Endodermal cell (in vitro differentiated cells): ENCODE results near the gene SMIM21. TPM values are rescaled to one million over a fixed set of nuclear protein-coding genes. Genes with fewer than 3 reads are reported as not detected.

Source experiments
- DNase-seq: peaks from one replicate; pipeline ENCODE4 v3.0.0-alpha.2; 2017
- H3K27ac ChIP-seq: 2 replicates; pipeline ENCODE4 v1.5.1; 2013; ENCODE audit warnings: mild to moderate bottlenecking, low read depth, low read length, moderate library complexity
- H3K27me3 ChIP-seq: 2 replicates; pipeline ENCODE4 v1.6.1; 2013; ENCODE audit warnings: mild to moderate bottlenecking, low read length, moderate library complexity; ENCODE audit not compliant: insufficient read depth, control insufficient read depth, poor library complexity, severe bottlenecking
- H3K36me3 ChIP-seq: 2 replicates; pipeline ENCODE4 v1.7.0; 2013; ENCODE audit warnings: mild to moderate bottlenecking, low read length, moderate library complexity; ENCODE audit not compliant: control insufficient read depth, insufficient read depth
- H3K4me1 ChIP-seq: one replicate; pipeline ENCODE4 v1.7.0; 2013; ENCODE audit warnings: low read length; ENCODE audit not compliant: control insufficient read depth, insufficient read depth
- H3K4me3 ChIP-seq: 2 replicates; pipeline ENCODE4 v1.5.1; 2013; ENCODE audit warnings: mild to moderate bottlenecking, low read length, moderate library complexity
- H3K9ac ChIP-seq: 2 replicates; pipeline ENCODE4 v1.6.1; 2013; ENCODE audit warnings: mild to moderate bottlenecking, low read length, moderate library complexity; ENCODE audit not compliant: poor library complexity, severe bottlenecking; ENCODE audit errors: extremely low read depth
- H3K9me3 ChIP-seq: 2 replicates; pipeline ENCODE4 v1.6.1; 2013; ENCODE audit warnings: mild to moderate bottlenecking, low read length, moderate library complexity; ENCODE audit not compliant: control insufficient read depth
- H3K27ac Mint-ChIP-seq: 2 replicates; pipeline ENCODE4 v1.8.0; 2020; ENCODE audit warnings: mixed read lengths
- H3K27me3 Mint-ChIP-seq: 2 replicates; pipeline ENCODE4 v1.8.0; 2021; ENCODE audit warnings: mild to moderate bottlenecking, mixed read lengths; ENCODE audit not compliant: insufficient read depth
- H3K36me3 Mint-ChIP-seq: 2 replicates; pipeline ENCODE4 v1.8.0; 2020; ENCODE audit warnings: low read depth, mixed read lengths
- H3K4me1 Mint-ChIP-seq: 2 replicates; pipeline ENCODE4 v1.8.0; 2020; ENCODE audit warnings: mixed read lengths
- H3K4me3 Mint-ChIP-seq: 2 replicates; pipeline ENCODE4 v1.8.0; 2020; ENCODE audit warnings: mild to moderate bottlenecking, moderate library complexity, mixed read lengths
- H3K9me3 Mint-ChIP-seq: 2 replicates; pipeline ENCODE4 v1.8.0; 2020; ENCODE audit warnings: mild to moderate bottlenecking, mixed read lengths
- WGBS, 2 experiments: methylation state at CpG; one replicate each; pipeline versions ENCODE4 v1.1.5 to v1.1.7; 2013; ENCODE audit warnings: missing lambda C conversion rate in 2 of 2, mixed read lengths in 1 of 2; ENCODE audit not compliant: insufficient coverage in 1 of 2, insufficient read length in 1 of 2; 5-methylcytosine and 5-hydroxymethylcytosine counted together
- total RNA-seq, 2 donors: library from RNA; stranded (reverse); fragmentation: NEBNext Ultra II Directional in 1 of 2; extraction: Animal tissue kit (Norgen Biotek cat#: 25700) in 1 of 2; gene quantifications; 2 replicates in 1 of 2; 3 replicates in 1 of 2; pipeline ENCODE4 v1.2.1, GENCODE V29; 2021
- TF ChIP-seq, protein P1 (sequence below): fragments of 200-600 bp; sonication (generic); conservative IDR thresholded peaks from 2 replicates; pipeline ENCODE4 v1.5.0; 2021; ENCODE audit warnings: antibody characterized with exemption, mild to moderate bottlenecking

Gene SMIM21
- total RNA-seq, 2 donors from 2014 or later: not detected

DNA sequence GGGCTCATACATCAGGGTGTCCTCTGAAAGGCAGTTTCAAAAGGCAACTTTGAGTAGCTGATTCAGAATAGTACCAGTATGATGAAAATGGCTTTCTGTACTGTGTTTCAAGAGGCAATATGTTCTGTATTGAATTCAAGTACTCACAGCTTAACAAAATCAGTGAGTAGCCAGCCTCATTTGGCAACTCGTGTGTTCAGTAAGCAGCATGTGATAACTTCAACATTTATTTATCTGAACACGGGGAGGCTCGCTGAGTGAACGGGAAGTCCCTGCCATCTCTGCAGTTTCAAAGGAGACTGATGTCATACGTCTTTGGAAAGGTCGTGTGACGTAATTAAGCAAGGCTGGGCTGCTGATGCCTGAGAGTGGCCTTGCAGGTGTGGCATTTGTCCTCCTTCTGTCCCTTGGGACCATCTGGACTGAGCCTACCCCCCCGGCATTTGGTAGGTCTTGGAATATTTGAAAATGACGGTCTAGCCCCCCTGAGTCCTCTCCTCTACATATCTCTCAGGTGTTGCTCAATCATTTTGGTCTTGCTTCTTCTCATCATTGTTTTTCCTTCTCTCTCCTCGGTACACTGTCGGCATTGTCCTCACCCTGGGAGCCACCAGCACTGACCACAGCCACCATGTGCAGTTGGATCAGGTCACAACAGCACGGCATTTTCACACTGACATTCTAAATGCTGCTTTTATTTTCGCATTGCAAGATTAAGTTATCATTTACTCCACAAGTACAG is 62.8 kb downstream of the SMIM21 start:
- 91 to 93% methylated on average over 11 to 13 of the region's 13 CpGs for WGBS, 2 experiments
- H3K36me3 Mint-ChIP-seq: no peaks in the 10 kb centered on the region
- Histone ChIP-seq H3K4me3 (no peak overlapping the region), H3K36me3 (no peaks in the 10 kb centered on the region), H3K9me3 (no peaks in the 10 kb centered on the region), H3K27me3 (no peaks in the 10 kb centered on the region), H3K4me1 (no peaks in the 10 kb centered on the region), H3K9ac (no peak overlapping the region), H3K27ac (no peak overlapping the region)
- no peaks in the 10 kb centered on the region for H3K9me3 Mint-ChIP-seq
- H3K4me3 Mint-ChIP-seq: no peak overlapping the region
- no peak for DNase-seq
- H3K4me1 Mint-ChIP-seq: peaks cover 3% of the 10 kb centered on the region
- no peaks in the 10 kb centered on the region for H3K27me3 Mint-ChIP-seq
- TF ChIP-seq, protein P1, sequence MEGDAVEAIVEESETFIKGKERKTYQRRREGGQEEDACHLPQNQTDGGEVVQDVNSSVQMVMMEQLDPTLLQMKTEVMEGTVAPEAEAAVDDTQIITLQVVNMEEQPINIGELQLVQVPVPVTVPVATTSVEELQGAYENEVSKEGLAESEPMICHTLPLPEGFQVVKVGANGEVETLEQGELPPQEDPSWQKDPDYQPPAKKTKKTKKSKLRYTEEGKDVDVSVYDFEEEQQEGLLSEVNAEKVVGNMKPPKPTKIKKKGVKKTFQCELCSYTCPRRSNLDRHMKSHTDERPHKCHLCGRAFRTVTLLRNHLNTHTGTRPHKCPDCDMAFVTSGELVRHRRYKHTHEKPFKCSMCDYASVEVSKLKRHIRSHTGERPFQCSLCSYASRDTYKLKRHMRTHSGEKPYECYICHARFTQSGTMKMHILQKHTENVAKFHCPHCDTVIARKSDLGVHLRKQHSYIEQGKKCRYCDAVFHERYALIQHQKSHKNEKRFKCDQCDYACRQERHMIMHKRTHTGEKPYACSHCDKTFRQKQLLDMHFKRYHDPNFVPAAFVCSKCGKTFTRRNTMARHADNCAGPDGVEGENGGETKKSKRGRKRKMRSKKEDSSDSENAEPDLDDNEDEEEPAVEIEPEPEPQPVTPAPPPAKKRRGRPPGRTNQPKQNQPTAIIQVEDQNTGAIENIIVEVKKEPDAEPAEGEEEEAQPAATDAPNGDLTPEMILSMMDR: no peak
- no peak overlapping the region for H3K27ac Mint-ChIP-seq

DNA sequence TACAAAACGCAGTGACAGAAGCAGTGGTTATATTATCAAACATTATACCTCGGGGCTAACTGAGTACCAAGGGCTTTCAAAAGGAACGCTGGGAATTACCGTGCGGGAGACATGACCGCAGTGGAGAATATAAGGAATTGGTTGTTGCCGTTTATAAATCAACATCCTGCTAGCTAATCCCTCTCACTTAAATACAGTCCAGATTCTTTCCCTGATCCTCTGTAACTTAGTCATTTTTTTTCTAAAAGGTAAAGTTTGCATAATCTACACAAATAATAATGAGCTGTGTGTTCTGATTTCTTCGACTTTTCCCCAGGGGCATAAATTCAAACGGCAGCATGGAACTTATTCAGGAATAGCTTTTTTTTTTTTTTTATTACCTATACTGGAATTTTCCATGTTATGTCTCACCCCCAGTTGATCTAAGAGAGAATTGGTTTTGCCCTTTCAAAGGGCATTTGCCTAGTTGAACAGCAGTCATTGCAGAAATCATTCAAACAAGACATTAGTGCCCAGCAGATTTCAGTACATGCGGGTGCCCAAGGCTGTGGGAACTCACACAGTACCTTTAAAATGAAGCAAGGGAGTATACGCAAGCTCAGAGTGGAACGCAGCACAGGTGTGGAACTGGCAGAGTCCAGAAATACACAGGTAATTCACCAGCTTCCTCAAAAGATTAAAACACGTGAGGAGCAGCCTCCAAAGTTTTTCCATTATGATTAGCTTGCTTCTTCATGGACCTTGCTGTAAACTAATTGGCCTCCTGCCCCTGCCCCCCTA is 63.9 kb downstream of the SMIM21 start:
- Histone ChIP-seq H3K27ac (no peak overlapping the region), H3K27me3 (no peaks in the 10 kb centered on the region), H3K9ac (no peak overlapping the region), H3K4me3 (no peak overlapping the region), H3K9me3 (no peaks in the 10 kb centered on the region), H3K4me1 (no peaks in the 10 kb centered on the region), H3K36me3 (no peaks in the 10 kb centered on the region)
- no peak for DNase-seq
- peaks cover 3% of the 10 kb centered on the region for H3K4me1 Mint-ChIP-seq
- TF ChIP-seq, protein P1: no peak
- 92% methylated on average over 9 to 13 of the region's 13 CpGs for WGBS, 2 experiments
- H3K27me3 Mint-ChIP-seq: no peaks in the 10 kb centered on the region
- H3K27ac Mint-ChIP-seq: no peak overlapping the region
- H3K4me3 Mint-ChIP-seq: no peak overlapping the region
- H3K36me3 Mint-ChIP-seq: no peaks in the 10 kb centered on the region
- no peaks in the 10 kb centered on the region for H3K9me3 Mint-ChIP-seq

DNA sequence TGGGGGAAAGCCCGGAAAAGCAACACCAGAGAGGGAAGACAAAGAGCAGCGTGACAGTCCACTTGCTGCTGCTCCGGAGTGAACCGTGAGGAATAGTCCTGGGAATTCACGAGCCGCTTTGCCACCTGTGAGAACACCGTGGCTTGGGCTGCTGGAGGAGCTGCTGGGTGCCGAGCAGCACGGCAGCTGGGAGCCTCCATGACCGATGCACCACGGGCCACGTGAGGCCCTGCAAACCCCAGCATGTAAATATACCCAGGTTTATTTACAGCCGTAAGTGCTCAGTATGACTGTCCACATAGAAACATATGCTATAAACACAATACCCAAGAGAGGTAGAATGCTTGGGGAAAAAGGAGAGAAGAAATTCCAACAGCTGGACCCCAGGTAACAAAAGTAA is 65.1 kb downstream of the SMIM21 start:
- Mint-ChIP-seq H3K27me3 (no peaks in the 10 kb centered on the region), H3K36me3 (no peaks in the 10 kb centered on the region), H3K4me1 (peaks cover 3% of the 10 kb centered on the region), H3K9me3 (no peaks in the 10 kb centered on the region), H3K27ac (no peak overlapping the region), H3K4me3 (no peak overlapping the region)
- TF ChIP-seq, protein P1: no peak
- no peaks in the 10 kb centered on the region for H3K9me3 ChIP-seq
- H3K4me1 ChIP-seq: no peaks in the 10 kb centered on the region
- no peaks in the 10 kb centered on the region for H3K27me3 ChIP-seq
- H3K4me3 ChIP-seq: no peak overlapping the region
- 88 to 92% methylated on average over 6 to 12 of the region's 13 CpGs for WGBS, 2 experiments
- no peak overlapping the region for H3K27ac ChIP-seq
- DNase-seq: no peak
- H3K9ac ChIP-seq: no peak overlapping the region
- H3K36me3 ChIP-seq: no peaks in the 10 kb centered on the region
